Spleen (tissue), 11 donors: ENCODE data around the gene CEP170B. TPM values are rescaled to one million over a fixed set of nuclear protein-coding genes. Genes with fewer than 3 reads are reported as not detected.
A peak's percentile ranks its signal among the peaks of the same experiment; 100 is the strongest.

Source experiments
- DNase-seq: peaks from one replicate; pipeline ENCODE4 v3.0.0-alpha.2; 2020
- H3K27ac ChIP-seq, 8 donors: fragments of 200-600 bp; sonication (generic) in 7 of 8; 1 replicate in 4 of 8; 2 replicates in 4 of 8; pipeline versions ENCODE4 v1.5.0 to v1.8.0; 2016 to 2021; ENCODE audit warnings: inconsistent platforms in 4 of 8, mild to moderate bottlenecking in 4 of 8, moderate library complexity in 1 of 8
- H3K27me3 ChIP-seq, 7 donors: fragments of 200-600 bp; sonication (generic) in 6 of 7; replicated peaks in 1 of 7; 1 replicate in 4 of 7; 2 replicates in 3 of 7; pipeline versions ENCODE4 v1.5.0 to v1.8.0; 2016 to 2021; ENCODE audit warnings: inconsistent platforms in 3 of 7, mild to moderate bottlenecking in 1 of 7
- H3K36me3 ChIP-seq, 6 donors: fragments of 200-600 bp; sonication (generic) in 5 of 6; 1 replicate in 4 of 6; 2 replicates in 2 of 6; pipeline versions ENCODE4 v1.5.0 to v1.8.0; 2016 to 2021; ENCODE audit warnings: inconsistent platforms in 2 of 6
- H3K4me1 ChIP-seq, 6 donors: fragments of 200-600 bp; sonication (generic) in 5 of 6; 1 replicate in 3 of 6; 2 replicates in 3 of 6; pipeline versions ENCODE4 v1.5.0 to v1.8.0; 2016 to 2021; ENCODE audit warnings: inconsistent platforms in 3 of 6
- H3K4me3 ChIP-seq, 8 donors: fragments of 200-600 bp; sonication (generic) in 7 of 8; 1 replicate in 4 of 8; 2 replicates in 4 of 8; pipeline versions ENCODE4 v1.5.0 to v1.8.0; 2016 to 2021; ENCODE audit warnings: inconsistent platforms in 4 of 8, mild to moderate bottlenecking in 4 of 8, moderate library complexity in 2 of 8
- H3K9me3 ChIP-seq, 8 donors: fragments of 200-600 bp; sonication (generic) in 7 of 8; 1 replicate in 4 of 8; 2 replicates in 4 of 8; pipeline versions ENCODE4 v1.5.0 to v1.8.0; 2016 to 2021; ENCODE audit warnings: inconsistent platforms in 4 of 8
- CTCF ChIP-seq, 11 experiments: fragments of 200-600 bp in 7 of 11; fragments of 450-650 bp in 4 of 11; sonication (generic) in 4 of 11; IDR thresholded peaks in 8 of 11; conservative IDR thresholded peaks in 3 of 11; 1 replicate in 7 of 11; 2 replicates in 4 of 11; pipeline versions ENCODE4 v1.4.0 to v1.8.0; 2016 to 2021; ENCODE audit warnings: antibody characterized with exemption in 11 of 11, inconsistent platforms in 4 of 11, mild to moderate bottlenecking in 1 of 11
- POLR2A ChIP-seq, 3 donors: fragments of 450-650 bp; IDR thresholded peaks; one replicate each; pipeline ENCODE4 v1.5.1; 2017; ENCODE audit warnings: antibody characterized with exemption in 3 of 3, mild to moderate bottlenecking in 1 of 3
- POLR2AphosphoS5 ChIP-seq, 3 donors: sonication (generic); formaldehyde crosslinking; IDR thresholded peaks; one replicate each; pipeline ENCODE4 v1.5.1; 2017; ENCODE audit warnings: antibody characterized with exemption in 3 of 3
- WGBS, 5 donors: extraction: QIAGEN DNeasy Blood & Tissue Kit in 3 of 5; methylation state at CpG; one replicate each; pipeline versions ENCODE4 v1.1.5 to v1.1.7; 2013 to 2018; 5-methylcytosine and 5-hydroxymethylcytosine counted together
- intact Hi-C: fragments of 100-400 bp; cut with DNase I; formaldehyde crosslinking; loops from one replicate; pipeline ENCODE4 v1.15.0; 2023; ENCODE audit warnings: low total_unique reads
- polyA plus RNA-seq, 3 donors: library from polyadenylated mRNA; stranded (reverse); fragments of 200-250 nt; gene quantifications; one replicate each; pipeline ENCODE4 v1.2.1, GENCODE V29; 2013
- total RNA-seq, 7 donors: library from RNA; depleted of rRNA in 3 of 7; stranded (reverse); fragments of >200 nt in 3 of 7; fragmentation: NEBNext Ultra II Directional in 4 of 7; extraction: Animal tissue kit (Norgen Biotek cat#: 25700) in 4 of 7; gene quantifications; one replicate each; pipeline versions ENCODE4 v1.1.0 to v1.2.1, GENCODE V29; 2016 to 2021
- donor health status: healthy with polysubstance abuse.
- donor health status: DM: no; HTN: no; CAD: no; lungs with moderate emphysema.
- donor health status: DM: no; HTN: no; CAD: no.
- donor health status: Bipolar disorder and iron deficiency.
- donor health status: healthy.
- donor health status: DM: no; HTN: no; CAD: no.
- donor health status: DM: yes; HTN: yes; CAD: no.

Gene CEP170B
- total and polyA plus RNA-seq, 10 donors, result 0.58 to 12.6 (median 5.7) TPM

GRCh38 chr14:104818714-104819161, 46.3 kb upstream of the CEP170B start:
- Histone ChIP-seq H3K4me3 (no peak overlapping the region), H3K27me3 (no peaks in the 10 kb centered on the region), H3K4me1 (peaks cover 13 to 49% (median 37%) of the 10 kb centered on the region in 6 donors), H3K36me3 (peaks cover 0 to 6% (median 0%) of the 10 kb centered on the region in 6 donors), H3K9me3 (peaks cover 0 to 4% (median 0%) of the 10 kb centered on the region in 8 donors), H3K27ac (no peak overlapping the region)
- no peak for TF ChIP-seq POLR2AphosphoS5 (IDR thresholded peaks at IDR 0.05)
- TF ChIP-seq POLR2A (IDR thresholded peaks at IDR 0.05), result no peak
- TF ChIP-seq CTCF (IDR thresholded peaks at IDR 0.05 in 8 of 11, conservative IDR thresholded peaks at IDR 0.05 in 3 of 11), result no peak
- intact Hi-C loops, result no loop called here
- no peak for DNase-seq
- 87 to 96% (median 91%) methylated on average over 7 to 9 of the region's 9 CpGs for WGBS, 5 donors

- DNase-seq, result peak; percentile 69
- TF ChIP-seq POLR2AphosphoS5 (IDR thresholded peaks at IDR 0.05) (no peak), POLR2A (IDR thresholded peaks at IDR 0.05) (no peak), CTCF (IDR thresholded peaks at IDR 0.05 in 8 of 11, conservative IDR thresholded peaks at IDR 0.05 in 3 of 11) (no peak)
- intact Hi-C loops, result no loop called here
Measured at GRCh38 chr14:104819361-104819781, 45.7 kb upstream of the CEP170B start.

GRCh38 chr14:104820669-104821228, 44.3 kb upstream of the CEP170B start:
- TF ChIP-seq POLR2AphosphoS5 (IDR thresholded peaks at IDR 0.05) (peak; percentile 13 to 64 (median 56)), CTCF (IDR thresholded peaks at IDR 0.05 in 8 of 11, conservative IDR thresholded peaks at IDR 0.05 in 3 of 11) (peak in 8 of 11 experiments; percentile 11 to 56 (median 44)), POLR2A (IDR thresholded peaks at IDR 0.05) (no peak)
- H3K36me3 ChIP-seq, result peaks cover 0 to 6% (median 0%) of the 10 kb centered on the region in 6 donors
- WGBS, 5 donors, result 39 to 71% (median 60%) methylated on average over 9 to 22 of the region's 22 CpGs
- intact Hi-C loops, result no loop called here
- H3K4me1 ChIP-seq, result peaks cover 12 to 37% (median 24%) of the 10 kb centered on the region in 6 donors
- H3K27me3 ChIP-seq, result peaks cover 0 to 12% (median 0%) of the 10 kb centered on the region in 7 donors
- H3K9me3 ChIP-seq, result peaks cover 0 to 4% (median 0%) of the 10 kb centered on the region in 8 donors
- no peak overlapping the region for H3K27ac ChIP-seq
- DNase-seq, result peak; percentile 83
- no peak overlapping the region for H3K4me3 ChIP-seq

More at GRCh38 chr14:104819361-104819781, 45.7 kb upstream of the CEP170B start:
- peaks cover 13 to 42% (median 31%) of the 10 kb centered on the region in 6 donors for H3K4me1 ChIP-seq
- H3K27me3 ChIP-seq, result no peaks in the 10 kb centered on the region
- H3K4me3 ChIP-seq, result no peak overlapping the region
- no peak overlapping the region for H3K27ac ChIP-seq
- H3K9me3 ChIP-seq, result peaks cover 0 to 4% (median 0%) of the 10 kb centered on the region in 8 donors
- peaks cover 0 to 6% (median 0%) of the 10 kb centered on the region in 6 donors for H3K36me3 ChIP-seq
- 89 to 98% (median 94%) methylated on average over 7 to 12 of the region's 12 CpGs for WGBS, 5 donors

- 80 to 92% (median 87%) methylated on average over 14 to 23 of the region's 23 CpGs for WGBS, 5 donors
- DNase-seq, result peak; percentile 75
- peaks cover 0 to 4% (median 0%) of the 10 kb centered on the region in 8 donors for H3K9me3 ChIP-seq
- intact Hi-C loops, result no loop called here
- H3K27me3 ChIP-seq, result peaks cover 0 to 18% (median 0%) of the 10 kb centered on the region in 7 donors
- H3K27ac ChIP-seq, result no peak overlapping the region
- peaks cover 0 to 6% (median 0%) of the 10 kb centered on the region in 6 donors for H3K36me3 ChIP-seq
- peaks cover 13 to 41% (median 25%) of the 10 kb centered on the region in 6 donors for H3K4me1 ChIP-seq
- TF ChIP-seq CTCF (IDR thresholded peaks at IDR 0.05 in 8 of 11, conservative IDR thresholded peaks at IDR 0.05 in 3 of 11) (no peak), POLR2A (IDR thresholded peaks at IDR 0.05) (no peak), POLR2AphosphoS5 (IDR thresholded peaks at IDR 0.05) (no peak)
- no peak overlapping the region for H3K4me3 ChIP-seq
Measured at GRCh38 chr14:104821229-104821945, 43.7 kb upstream of the CEP170B start.
